GM10266 (cell line): Measurements from ENCODE around the gene CMKLR1.

Experiments used
- DNase-seq: peaks from one replicate; pipeline ENCODE4 v3.0.0; 2012; ENCODE audit errors: extremely low spot score
- CTCF ChIP-seq: IDR thresholded peaks from 2 replicates; pipeline ENCODE4 v1.5.1; 2012; ENCODE audit warnings: mild to moderate bottlenecking, low read depth; ENCODE audit not compliant: control insufficient read depth, insufficient read depth; ENCODE audit errors: missing control alignments

CMKLR1 gene

DNA sequence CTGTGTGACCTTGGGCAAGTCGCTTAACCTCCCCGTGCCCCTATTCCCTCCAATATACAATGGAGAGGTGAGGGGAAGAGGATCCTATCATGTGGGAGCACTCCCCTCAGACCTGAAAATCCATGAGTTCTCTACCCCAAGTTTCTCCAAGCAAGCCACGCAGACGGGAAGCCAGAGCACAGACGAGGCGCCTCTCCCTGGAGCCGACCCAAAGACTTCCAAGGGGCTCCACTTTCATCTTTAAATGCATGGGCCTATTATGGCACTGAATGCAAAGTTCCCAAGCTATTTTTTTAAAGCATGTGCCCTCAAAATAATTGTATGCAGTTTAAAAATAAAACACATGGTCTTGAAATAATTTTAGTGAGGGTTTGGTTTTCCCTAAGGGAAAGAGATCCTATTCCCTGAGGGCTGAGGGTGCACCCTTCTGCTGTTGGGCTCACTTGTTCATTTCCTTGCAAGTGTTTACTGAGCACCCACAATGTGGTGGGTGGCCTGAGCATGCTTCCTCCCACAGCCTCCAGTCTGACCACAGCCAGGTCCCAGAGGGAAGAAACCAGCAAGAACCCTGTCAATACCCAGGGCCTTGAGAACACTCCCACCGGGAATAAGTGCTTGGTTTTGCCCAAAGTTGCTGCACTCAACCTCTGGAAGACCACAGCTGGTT, 14.6 kb downstream of the CMKLR1 start:
- TF ChIP-seq CTCF = no peak
- DNase-seq = no peak

DNA sequence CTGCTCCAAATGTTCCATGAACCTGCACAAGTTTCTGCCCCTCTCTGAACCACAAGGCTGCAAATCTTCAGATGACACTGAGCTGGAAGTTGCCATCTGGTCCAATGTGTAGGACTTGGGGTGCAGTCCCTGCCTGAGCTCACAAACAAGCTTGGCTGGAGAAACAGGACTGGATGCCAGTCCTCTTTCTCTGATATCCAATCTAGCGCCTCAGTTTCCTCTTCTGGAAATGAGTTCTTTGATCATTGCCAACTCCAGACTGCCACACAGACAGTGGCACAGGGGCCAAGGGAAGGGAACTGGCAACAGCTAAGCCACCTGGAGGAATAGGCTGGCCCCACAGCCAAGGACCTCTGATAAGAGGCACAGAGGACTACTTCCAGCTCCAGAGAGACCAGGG, 15.5 kb downstream of the CMKLR1 start:
- no peak for DNase-seq
- no peak for TF ChIP-seq CTCF

DNA sequence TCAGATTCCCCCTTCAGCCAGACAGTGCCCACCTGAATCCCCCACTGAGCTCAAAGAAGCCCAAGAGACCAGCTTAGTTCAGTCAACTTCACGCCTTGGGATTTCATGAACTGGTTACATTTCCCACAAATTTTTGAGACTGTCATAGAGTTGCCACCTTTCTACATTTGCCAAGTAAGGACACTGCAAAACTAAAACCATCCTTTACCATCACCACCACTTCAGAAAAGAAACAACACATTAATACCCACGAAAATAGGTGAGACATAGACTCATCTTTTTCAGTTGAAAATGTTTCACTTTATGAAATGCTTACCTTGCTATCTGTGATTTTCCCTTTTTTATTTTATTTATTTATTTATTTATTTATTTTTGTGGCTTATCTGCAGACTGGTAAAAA, 16.1 kb downstream of the CMKLR1 start:
- no peak for TF ChIP-seq CTCF

DNA sequence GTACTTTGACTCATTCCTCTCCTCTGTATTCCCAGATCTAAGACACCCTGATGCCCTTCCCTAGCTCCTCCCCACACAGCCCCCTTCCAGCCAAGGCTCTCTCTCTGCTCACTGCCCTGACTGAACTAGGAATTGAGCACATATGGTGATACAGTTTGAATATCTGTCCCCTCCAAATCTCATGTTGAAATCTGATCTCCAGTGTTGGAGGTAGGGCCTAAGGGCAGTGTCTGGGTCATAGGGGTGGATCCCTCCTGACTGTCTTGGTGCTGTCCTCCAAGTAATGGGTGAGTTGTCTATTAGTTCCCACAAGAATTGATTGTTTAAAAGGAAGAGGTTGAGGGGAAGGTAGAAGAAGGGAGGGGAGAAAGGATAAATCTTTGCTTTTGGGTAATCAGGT, 17.4 kb downstream of the CMKLR1 start:
- no peak for TF ChIP-seq CTCF

More for the DNA sequence above, 16.1 kb downstream of the CMKLR1 start:
- DNase-seq = no peak

DNA sequence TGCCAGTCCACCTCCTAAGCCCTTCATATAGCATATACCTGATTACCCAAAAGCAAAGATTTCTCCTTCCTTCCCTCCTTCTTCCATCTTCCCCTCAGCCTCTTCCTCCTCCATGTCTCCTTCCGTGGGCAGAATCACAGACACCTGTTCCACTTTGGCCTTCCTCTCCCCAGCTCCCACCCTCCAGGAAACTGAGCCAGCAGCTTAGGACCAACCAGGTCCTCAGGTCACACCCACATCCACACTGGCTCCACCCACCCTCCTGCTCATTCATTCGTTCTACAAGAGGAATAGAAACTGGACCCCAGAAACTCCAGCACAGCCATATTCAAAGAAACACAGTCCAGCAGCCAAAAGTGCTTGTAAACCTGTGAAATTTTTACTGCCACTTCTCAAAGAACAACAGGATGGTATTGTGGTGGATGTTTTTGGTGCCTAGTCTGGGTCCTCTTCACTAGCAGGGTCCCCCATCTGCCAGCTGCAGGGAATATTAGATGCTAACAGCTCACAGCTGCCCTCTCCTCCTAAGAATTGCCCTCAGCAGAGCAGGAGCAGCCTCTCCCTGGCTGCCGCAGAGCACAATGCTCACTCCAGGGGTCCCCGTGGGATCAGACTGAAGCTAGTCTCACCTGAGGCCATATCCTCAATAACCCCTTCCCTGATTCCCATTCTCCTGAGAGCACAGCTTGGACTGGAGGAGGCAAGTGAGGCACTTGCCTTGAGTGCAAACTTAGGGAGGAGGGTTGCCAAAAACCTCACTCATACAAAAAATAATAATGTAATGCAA, 18.4 kb downstream of the CMKLR1 start:
- TF ChIP-seq CTCF = no peak

More for the DNA sequence above, 17.4 kb downstream of the CMKLR1 start:
- no peak for DNase-seq

GRCh38 chr12:108319277-108320234, 19.6 kb downstream of the CMKLR1 start:
- DNase-seq = no peak

More for the DNA sequence above, 18.4 kb downstream of the CMKLR1 start:
- peak; percentile 47 for DNase-seq

More at GRCh38 chr12:108319277-108320234, 19.6 kb downstream of the CMKLR1 start:
- no peak for TF ChIP-seq CTCF
